ENCODE data around the gene KNTC1.

DNA sequence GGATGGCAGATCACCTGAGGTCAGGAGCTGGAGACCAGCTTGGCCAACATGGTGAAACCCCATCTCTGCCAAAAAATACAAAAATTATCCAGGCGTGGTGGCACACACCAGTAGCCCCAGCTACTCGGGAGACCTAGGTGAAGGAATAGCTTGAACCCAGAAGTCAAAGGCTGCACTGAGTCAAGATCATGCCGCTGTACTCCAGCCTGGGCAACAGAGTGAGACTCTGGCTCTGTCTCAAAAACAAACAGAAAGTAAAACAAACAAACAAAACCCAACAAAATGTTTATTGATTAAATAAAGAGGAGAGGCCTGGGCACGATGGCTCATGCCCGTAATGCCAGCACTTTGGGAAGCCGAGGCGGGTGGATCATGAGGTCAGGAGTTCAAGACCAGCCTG lies 31.8 kb upstream of the KNTC1 start:
- TF ChIP-seq, protein P1, sequence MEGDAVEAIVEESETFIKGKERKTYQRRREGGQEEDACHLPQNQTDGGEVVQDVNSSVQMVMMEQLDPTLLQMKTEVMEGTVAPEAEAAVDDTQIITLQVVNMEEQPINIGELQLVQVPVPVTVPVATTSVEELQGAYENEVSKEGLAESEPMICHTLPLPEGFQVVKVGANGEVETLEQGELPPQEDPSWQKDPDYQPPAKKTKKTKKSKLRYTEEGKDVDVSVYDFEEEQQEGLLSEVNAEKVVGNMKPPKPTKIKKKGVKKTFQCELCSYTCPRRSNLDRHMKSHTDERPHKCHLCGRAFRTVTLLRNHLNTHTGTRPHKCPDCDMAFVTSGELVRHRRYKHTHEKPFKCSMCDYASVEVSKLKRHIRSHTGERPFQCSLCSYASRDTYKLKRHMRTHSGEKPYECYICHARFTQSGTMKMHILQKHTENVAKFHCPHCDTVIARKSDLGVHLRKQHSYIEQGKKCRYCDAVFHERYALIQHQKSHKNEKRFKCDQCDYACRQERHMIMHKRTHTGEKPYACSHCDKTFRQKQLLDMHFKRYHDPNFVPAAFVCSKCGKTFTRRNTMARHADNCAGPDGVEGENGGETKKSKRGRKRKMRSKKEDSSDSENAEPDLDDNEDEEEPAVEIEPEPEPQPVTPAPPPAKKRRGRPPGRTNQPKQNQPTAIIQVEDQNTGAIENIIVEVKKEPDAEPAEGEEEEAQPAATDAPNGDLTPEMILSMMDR (IDR thresholded peaks at IDR 0.05; ENCODE audit: low read length), result no peak
- TF ChIP-seq EZH2phosphoT487 (IDR thresholded peaks at IDR 0.05; ENCODE audit: low read length), result no peak

Data from MM.1S (cell line).